ENCODE results near the gene NCR1. TPM values are rescaled to one million over a fixed set of nuclear protein-coding genes. Genes with fewer than 3 reads are reported as not detected.
"Not testable (repeated sequence)": the region's sequence is repeated elsewhere in the genome, so short reads cannot be mapped to it uniquely, and the experiment has no call there.

Gene NCR1
- total RNA-seq, 3 donors from 2014 or later, result 0.33 TPM; not detected in 2

GRCh38 chr19:54889566-54889965 lies 16.4 kb upstream of the NCR1 start:
- H3K36me3 ChIP-seq, result no peaks in the 10 kb centered on the region
- no peaks in the 10 kb centered on the region for H3K4me1 ChIP-seq
- H3K27me3 ChIP-seq, result no peaks in the 10 kb centered on the region
- no peak for TF ChIP-seq CTCF (IDR thresholded peaks at IDR 0.05)
- TF ChIP-seq POLR2AphosphoS5 (IDR thresholded peaks at IDR 0.05), result no peak
- no peak for TF ChIP-seq POLR2A (IDR thresholded peaks at IDR 0.05)
- no peaks in the 10 kb centered on the region for H3K9me3 ChIP-seq
- H3K27ac ChIP-seq, result no peak overlapping the region
- intact Hi-C loops (cut with DNase I; ENCODE audit: low total_unique reads), result no loop called here
- H3K4me3 ChIP-seq, result no peak overlapping the region
- no peak for DNase-seq (ENCODE audit: low spot score in 2 of 2)

GRCh38 chr19:54893406-54893805 lies 12.5 kb upstream of the NCR1 start:
- Histone ChIP-seq H3K4me3 (no peak overlapping the region), H3K4me1 (no peaks in the 10 kb centered on the region), H3K27me3 (no peaks in the 10 kb centered on the region), H3K36me3 (no peaks in the 10 kb centered on the region), H3K9me3 (no peaks in the 10 kb centered on the region), H3K27ac (no peak overlapping the region)
- intact Hi-C loops (cut with DNase I; ENCODE audit: low total_unique reads), result no loop called here
- no peak for DNase-seq (ENCODE audit: low spot score in 2 of 2)
- TF ChIP-seq CTCF (IDR thresholded peaks at IDR 0.05) (no peak), POLR2A (IDR thresholded peaks at IDR 0.05) (no peak), POLR2AphosphoS5 (IDR thresholded peaks at IDR 0.05) (no peak)

DNA sequence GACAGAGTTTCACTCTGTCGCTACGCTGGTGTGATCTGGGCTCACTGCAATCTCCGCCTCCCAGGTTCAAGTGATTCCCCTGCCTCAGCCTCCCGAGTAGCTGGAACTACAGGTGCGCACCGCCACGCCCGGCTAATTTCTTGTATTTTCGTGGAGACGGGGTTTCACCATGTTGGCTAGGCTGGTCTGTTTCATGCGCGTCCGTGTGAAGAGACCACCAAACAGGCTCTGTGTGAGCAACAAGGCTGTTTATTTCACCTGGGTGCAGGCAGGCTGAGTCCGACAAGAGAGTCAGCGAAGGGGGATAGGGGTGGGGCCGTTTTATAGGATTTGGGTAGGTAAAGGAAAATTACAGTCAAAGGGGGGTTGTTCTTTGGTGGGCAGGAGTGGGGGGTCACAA lies 11.8 kb upstream of the NCR1 start:
- H3K9me3 ChIP-seq; H3K36me3 ChIP-seq; H3K27me3 ChIP-seq; H3K27ac ChIP-seq; H3K4me3 ChIP-seq; DNase-seq (ENCODE audit: low spot score in 2 of 2); intact Hi-C loops (cut with DNase I; ENCODE audit: low total_unique reads); H3K4me1 ChIP-seq: not testable (repeated sequence)

DNA sequence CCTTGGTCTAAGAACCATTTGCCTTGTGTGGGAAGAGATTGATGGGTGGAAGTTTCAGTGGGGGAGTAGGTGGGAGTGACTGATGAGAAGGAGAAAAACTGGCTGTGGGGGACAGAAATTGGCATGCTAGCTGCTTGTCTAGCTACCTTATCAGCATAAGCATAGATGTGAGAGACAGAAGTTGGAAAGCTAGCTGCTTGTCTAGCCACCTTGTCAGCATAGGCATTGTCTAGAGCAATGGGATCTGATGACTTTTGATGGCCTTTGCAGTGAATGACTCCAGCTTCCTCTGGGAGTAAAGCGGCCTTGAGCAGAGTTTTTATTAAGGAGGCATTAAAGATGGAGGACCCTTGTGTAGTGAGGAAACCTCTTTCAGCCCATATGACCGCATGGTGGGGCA lies 9.9 kb upstream of the NCR1 start:
- TF ChIP-seq POLR2AphosphoS5 (IDR thresholded peaks at IDR 0.05) (no peak), POLR2A (IDR thresholded peaks at IDR 0.05) (no peak), CTCF (IDR thresholded peaks at IDR 0.05) (no peak)
- DNase-seq (ENCODE audit: low spot score in 2 of 2), result no peak
- no peaks in the 10 kb centered on the region for H3K27me3 ChIP-seq
- intact Hi-C loops (cut with DNase I; ENCODE audit: low total_unique reads), result no loop called here
- no peak overlapping the region for H3K27ac ChIP-seq
- H3K36me3 ChIP-seq, result no peaks in the 10 kb centered on the region
- no peaks in the 10 kb centered on the region for H3K4me1 ChIP-seq
- no peaks in the 10 kb centered on the region for H3K9me3 ChIP-seq
- H3K4me3 ChIP-seq, result no peak overlapping the region

- DNase-seq (ENCODE audit: low spot score in 2 of 2); intact Hi-C loops (cut with DNase I; ENCODE audit: low total_unique reads); H3K9me3 ChIP-seq; H3K4me1 ChIP-seq; H3K36me3 ChIP-seq; H3K27ac ChIP-seq; H3K4me3 ChIP-seq; H3K27me3 ChIP-seq: not testable (repeated sequence)
Observed at GRCh38 chr19:54898685-54899084, 7.3 kb upstream of the NCR1 start.

DNA sequence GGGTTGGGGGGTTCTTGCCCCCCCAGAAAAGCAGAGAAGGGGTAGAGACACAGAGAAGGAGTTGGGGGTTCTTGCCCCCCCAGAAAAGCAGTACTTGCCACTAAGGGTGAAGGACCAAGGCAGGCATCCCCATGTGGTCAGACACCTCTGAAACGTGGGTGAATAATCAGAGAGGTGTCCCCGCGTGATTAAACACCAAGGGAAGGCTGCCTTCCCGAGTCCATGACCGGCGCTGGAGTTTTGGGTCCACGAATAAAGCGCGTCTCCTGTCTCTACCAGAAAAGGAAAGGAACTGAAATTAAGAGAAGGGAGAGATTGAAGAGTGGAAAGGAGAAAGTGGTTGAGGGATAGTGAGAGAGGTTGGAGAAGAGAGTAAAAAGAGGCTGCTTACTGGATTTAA lies 6.3 kb upstream of the NCR1 start:
- intact Hi-C loops (cut with DNase I; ENCODE audit: low total_unique reads); H3K9me3 ChIP-seq; H3K4me1 ChIP-seq; H3K27me3 ChIP-seq; H3K36me3 ChIP-seq; DNase-seq (ENCODE audit: low spot score in 2 of 2); H3K27ac ChIP-seq; H3K4me3 ChIP-seq: not testable (repeated sequence)

DNA sequence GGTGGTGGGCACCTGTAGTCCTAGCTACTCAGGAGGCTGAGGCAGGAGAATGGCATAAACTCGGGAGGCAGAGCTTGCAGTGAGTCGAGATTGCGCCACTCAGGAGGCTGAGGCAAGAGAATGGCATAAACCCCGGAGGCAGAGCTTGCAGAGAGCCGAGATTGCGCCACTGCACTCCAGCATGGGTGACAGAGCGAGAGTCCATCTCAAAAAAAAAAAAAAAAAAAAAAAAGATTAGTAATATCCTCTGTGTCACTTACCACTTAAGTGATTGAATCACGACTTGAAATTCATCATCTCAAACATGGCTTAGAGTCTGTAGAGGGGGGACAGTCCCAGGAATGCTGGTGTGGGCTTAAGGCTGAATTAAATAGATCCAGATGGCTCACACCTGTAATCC lies 4.8 kb upstream of the NCR1 start:
- H3K4me3 ChIP-seq; H3K9me3 ChIP-seq; intact Hi-C loops (cut with DNase I; ENCODE audit: low total_unique reads); H3K36me3 ChIP-seq; H3K27ac ChIP-seq; H3K4me1 ChIP-seq; H3K27me3 ChIP-seq; DNase-seq (ENCODE audit: low spot score in 2 of 2): not testable (repeated sequence)
